GM18861 (cell line): Measurements from ENCODE around the gene STARD3.

Experiments used
- ATAC-seq: cut with Tn5 transposase; IDR thresholded peaks from one replicate; pipeline ENCODE4 v1.9.1; 2021; ENCODE audit not compliant: unreplicated experiment

Gene STARD3

DNA sequence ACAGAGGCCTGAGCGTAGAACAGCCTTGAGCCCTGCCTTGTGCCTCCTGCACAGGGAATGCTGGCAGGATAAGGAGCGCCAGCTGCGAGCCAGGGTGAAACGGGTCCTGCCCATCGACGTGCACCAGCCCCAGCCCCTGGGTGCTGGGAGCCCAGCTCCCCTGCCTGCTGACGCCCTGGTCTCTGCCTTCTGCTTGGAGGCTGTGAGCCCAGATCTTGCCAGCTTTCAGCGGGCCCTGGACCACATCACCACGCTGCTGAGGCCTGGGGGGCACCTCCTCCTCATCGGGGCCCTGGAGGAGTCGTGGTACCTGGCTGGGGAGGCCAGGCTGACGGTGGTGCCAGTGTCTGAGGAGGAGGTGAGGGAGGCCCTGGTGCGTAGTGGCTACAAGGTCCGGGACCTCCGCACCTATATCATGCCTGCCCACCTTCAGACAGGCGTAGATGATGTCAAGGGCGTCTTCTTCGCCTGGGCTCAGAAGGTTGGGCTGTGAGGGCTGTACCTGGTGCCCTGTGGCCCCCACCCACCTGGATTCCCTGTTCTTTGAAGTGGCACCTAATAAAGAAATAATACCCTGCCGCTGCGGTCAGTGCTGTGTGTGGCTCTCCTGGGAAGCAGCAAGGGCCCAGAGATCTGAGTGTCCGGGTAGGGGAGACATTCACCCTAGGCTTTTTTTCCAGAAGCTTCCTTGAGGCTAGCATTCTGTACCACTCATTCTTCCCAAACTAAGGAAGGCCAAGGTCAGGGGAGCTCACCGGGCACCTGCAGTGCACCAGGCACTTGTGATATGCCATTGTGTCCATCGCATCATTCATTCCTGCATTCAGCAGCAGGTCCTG, 33.2 kb downstream of the STARD3 start:
- no peak for ATAC-seq

DNA sequence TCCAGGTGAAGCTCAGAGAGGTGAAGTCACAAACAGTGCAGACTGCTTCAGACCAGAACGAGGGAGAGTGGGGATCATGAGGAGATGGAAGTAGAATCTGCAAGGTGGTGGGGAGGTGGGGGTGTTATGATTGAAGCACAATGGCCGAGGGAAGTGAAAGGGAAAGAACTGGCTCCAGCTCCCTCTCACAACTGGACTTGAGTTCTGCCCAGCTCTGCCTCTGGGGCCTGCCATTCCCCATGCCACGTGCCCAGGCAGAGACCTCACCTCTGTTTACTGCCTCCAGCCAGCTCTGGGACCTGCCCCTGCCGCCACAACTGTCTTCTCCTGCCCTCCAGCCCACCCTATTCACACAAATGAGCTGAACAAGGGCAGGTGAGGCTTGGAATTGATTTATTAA, 33.8 kb downstream of the STARD3 start:
- no peak for ATAC-seq

DNA sequence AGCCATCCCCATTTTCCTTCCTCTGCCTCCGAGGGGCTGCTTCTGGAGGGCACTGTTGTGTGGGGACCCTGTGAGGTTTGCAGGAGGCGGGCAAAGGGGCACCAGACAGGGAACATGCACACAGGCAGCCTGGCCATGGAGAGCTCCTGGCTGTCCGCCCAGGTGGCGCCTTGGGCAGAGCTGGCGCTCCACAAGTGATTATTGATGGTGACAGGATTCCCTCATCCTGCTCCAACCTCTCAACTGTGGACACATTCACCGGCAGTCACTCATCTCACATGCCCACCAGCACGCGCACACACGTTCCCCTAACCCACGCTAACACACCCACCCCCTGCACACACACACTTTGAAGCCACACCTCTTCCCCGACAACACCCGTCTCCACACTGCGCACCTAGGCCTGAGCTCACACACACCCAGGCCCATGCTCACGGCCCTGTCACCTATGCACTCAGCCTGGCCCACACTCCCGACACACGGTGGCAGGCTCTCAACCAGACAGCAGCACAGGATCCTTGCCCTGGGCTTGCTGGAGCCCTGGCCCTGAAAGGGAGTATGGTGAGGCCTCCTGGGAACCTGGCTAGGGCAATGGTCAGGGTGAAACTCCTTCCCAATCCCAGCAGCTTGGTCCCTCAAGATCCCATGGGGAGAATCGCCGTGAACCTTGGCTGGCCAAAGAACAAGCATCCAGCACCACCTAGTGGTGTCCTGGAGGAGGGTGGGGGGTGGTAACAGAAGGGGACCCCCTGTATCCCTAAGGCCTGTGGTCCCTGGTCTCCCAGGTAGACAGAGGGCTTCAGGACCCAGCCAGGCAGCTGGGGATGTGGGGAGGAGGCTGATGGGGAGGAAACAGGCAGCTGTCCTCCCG, 34.9 kb downstream of the STARD3 start:
- ATAC-seq = no peak

DNA sequence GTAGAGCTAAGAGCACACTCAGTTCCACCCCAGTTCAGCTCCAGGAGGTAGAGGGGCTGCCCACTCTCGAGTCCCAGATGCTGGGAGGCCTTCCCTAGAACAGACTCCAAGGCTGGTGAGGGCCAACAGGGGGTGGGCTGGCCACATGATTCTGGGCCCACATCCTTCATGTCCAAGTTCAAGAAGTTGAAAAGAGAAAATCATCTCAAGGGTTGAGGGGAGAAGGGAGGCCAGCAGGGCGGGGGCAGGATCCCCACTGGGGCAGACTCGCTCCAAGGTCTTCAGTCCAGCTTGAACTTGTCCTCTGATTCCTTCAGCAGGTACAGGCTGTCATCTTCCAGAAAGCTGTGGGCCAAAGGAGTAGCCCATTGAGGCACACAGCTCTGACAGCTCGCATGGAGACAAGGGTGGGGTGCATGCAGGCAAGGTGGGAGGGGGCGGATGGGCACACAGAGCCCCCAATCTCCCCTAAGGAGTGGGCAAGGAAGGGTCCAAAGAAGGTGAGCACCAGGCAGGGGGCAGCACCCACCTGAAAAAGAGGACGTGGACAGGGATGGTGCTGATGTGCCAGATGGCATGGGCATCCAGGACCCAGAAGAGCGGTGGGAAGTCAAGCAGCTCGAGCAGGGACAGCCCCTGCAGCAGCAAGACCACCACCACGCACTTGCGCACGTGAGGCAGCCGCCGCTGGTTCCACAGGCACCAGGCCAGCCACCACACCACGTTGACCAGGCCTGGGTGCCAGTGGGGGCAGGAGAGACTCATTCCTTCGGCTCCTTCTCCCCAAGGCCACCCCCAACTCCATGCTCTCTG, 35.8 kb downstream of the STARD3 start:
- no peak for ATAC-seq

DNA sequence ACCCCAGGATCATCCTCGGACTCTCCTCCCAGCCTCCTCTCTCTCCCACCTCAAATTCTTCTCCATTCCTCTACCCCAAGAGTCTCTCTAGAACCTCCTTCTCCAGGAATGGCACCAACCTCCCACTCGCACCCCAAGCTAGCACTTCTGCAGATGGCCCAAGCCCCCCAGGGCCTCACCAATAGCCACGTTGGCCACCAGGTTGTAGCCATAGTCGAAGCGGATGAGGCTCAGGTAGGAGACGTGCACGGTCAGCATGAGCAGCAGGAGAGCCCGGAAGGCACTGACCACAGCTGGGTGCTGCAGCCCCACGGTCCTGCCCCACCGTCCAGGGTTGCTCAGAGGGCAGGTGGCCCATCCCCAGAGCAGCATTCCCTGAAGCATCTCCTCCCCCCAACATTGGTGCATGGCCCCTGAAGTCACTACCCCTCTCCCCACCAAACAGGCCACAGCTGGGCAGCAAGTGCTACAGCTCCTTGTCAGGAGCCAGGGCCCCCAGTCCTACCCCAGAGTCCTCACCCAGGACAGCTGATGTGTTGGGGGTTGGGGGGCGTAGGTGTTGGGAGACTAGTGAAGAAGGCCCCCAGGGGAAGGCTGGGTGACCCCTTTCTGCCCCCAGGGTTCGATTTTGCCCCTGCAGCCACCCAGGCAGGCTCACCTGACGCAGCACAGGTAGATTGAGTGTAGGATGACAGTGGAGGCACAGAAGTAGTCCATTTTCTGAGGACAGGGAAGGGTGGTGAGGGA, 36.6 kb downstream of the STARD3 start:
- ATAC-seq = no peak

DNA sequence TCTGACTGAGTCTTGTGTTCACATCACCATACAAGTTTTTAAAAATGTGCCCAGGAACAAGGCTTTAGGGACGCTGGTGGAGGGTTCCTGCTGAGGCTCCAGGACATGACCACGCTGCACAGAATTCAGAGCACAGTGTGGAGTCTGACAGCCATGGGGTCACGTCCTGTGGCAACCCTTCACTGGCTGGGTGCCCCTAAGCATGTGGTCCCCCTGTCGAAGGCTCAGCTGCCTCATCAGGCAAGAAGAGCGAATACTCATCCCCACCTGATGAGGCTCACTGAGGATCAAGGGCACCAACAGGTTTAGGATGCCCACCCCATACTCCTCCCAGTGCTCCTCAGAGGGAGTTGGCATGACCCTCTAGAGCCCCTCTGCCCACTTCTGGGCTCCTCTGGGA, 37.2 kb downstream of the STARD3 start:
- ATAC-seq = no peak

DNA sequence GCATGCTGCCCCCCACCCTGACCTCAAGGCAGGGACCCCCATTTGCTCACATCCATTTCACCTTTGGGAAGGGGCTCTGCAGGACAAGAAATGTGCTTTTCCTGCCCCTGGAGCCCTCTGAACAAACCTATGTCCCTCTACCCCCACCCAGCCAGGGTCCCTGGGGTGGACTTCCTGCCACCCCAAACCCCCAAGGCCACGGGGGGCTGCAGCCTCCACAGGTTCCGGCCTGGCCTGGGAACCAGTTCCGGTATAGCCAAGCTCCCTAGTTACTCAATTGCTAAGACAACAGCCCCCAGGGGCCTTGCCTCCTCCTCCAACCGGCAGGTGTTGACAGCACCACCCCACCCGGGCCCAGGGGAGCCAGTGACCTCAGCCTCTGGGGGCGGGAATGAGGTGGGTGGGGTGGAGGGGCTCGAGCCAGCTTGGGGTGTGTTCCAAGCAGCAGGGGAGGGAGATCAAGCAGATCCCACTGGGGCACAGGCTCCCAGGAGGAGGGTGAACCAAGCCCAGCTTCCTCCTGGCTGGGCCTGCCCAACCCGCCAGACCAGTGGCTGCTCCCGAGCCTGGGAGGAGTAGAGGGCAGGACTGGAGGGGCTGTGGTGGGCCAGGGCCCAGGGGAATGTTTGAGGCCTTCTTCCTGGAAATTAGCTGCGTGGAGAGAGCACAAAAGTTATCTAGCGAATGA, 37.9 kb downstream of the STARD3 start:
- ATAC-seq = no peak

DNA sequence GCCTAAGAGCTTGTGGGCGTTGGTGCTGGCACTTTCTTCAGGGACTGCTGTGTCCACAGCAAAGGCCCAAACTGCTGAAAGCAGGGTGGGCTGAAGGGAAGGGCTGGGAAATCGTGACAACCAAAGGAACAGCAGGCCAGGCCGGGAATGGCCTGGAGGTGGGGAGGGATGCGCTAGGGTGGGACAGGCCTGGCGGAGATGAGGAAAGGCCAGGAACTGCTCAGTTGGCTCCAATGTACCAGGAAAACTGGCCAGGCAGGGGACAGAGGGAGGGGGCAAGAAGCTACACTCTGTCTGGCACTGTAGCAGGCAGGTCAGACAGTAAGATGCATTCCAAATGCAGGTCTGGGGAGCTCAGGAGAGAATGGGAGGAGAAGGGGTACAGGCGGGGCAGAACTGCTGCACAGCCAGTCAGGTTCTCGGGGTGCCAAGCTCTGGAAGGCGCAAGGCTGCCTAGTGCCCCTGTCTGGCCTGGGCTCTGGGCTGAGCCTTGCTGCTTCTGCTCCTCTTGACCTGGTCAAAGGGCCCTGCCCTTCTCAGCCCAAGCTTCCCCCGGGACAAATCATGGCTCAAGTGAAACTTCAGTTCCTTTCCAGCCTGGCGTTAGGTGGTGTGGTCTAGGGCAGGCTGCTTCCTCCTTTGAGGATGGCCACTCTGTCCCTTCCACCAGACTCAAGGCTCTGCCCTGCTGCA, 38.6 kb downstream of the STARD3 start:
- ATAC-seq = no peak

DNA sequence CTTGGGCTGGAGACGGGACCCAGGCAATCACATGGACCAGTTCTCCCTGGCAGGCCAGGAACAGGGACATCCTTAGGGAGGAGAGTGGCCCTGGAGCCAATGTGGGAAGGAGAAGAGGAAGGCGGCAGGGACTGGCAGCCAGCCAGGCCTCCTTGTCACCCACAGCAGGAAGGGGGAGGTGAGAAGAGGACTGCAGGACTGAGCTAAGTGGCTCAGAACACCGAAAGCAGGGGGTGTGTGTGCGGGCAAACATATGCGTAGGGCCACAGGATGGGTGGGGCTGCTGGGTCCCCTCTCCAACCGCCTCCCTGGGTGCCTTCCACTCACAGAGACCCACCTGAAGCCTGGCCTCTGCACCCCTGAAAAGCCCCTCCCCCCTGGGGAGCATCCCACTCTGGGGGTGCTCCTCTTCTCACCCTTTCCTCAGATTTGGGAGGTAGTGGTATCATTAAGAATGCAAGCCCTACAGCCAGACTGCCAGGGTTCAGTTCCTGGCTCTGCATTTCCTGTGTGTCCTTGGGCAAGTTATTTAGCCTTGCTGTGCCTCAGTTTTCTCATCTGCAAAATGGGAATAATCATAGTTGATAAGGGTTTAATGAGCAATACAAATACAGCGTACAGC, 39.4 kb downstream of the STARD3 start:
- no peak for ATAC-seq

DNA sequence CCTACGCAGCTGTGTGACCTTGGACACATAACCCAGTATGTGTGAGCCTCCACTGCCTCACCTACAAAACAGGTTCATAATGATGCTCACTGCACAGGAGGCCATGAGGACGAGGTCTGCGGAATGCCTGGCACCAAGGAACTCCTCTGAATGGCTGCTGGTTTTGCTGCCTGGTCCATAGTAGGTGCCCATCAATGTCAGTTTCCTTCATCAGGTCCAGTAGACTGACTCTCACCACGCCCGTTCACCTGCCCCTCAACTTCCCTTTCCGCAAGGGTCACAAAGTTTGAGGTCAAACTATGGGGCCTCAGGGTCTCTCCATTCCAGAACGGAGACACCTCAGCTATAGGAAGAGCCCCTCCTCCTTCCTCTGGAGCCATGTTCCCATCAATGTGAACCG, 40.1 kb downstream of the STARD3 start:
- no peak for ATAC-seq

DNA sequence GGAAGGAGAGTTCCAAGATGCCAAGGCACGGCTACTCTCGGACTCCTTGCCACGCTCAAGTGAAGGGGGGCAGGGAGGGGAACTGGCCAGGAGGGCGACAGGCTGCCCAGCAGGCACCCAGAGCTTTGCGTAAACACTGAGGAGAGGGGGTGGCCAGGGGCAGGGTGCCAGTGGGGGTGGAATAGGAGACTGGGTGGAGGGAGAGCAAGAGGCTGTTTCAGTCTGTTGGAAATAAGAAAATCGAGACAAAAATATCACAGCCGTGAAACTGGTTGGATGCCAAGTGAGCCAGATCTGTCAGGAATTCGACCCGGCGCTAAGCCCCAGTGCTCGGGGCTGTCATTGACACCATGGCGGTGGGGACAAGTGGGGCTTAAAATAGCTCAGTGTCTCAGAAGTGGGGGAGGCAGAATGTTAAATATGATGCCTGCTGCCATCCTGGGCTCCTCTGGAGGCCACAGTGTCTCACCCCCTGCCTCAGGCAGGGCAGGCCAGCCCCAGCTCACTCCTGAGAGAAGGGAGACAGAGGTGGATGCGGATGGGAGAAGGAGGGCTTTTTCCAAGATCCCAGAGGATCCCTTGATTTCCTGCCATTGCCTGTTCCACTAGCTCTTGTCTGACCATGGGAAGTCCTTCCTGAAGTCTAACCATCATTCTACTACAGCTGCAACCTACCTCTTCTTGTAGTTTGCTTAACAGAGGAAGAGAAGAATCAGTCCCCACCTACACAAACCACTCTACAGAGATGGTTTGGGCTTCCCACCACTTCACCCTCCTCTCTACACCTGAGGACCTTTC, 40.8 kb downstream of the STARD3 start:
- no peak for ATAC-seq

DNA sequence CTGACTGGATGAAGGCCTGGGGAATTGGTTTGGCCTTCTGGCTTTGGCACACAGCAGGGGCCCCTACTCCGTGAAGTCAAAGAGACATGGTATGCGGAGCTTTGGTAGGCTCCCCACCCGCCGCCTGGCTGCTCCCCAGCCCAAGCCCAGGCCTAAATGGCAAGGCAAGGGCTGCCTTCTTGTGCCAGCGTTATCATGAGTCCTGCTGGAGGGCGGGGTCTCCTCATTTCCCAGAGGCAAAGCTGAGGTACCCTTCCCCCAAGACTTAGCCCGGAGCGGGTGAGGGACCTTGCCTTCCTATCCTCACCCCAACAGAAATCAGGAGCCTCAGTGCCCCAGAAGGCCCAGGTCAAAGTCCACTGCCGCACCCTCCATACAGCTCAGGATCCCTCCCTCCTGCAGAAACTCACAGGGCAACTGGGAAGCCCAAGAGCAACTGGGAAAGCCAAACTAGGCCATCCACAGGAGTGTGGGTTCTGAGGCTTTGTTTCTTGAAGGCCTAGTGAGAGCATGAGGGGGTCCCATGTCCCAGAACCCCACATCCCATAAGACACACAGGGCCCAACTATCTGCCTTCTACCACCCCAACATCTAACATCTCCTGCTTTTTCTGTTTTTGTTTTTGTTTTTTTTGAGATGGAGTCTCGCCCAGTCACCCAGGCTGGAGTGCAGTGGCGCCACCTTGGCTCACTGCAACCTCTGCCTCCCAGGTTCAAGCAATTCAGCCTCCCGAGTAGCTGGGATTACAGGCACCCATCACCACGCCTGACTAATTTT, 41.6 kb downstream of the STARD3 start:
- no peak for ATAC-seq

DNA sequence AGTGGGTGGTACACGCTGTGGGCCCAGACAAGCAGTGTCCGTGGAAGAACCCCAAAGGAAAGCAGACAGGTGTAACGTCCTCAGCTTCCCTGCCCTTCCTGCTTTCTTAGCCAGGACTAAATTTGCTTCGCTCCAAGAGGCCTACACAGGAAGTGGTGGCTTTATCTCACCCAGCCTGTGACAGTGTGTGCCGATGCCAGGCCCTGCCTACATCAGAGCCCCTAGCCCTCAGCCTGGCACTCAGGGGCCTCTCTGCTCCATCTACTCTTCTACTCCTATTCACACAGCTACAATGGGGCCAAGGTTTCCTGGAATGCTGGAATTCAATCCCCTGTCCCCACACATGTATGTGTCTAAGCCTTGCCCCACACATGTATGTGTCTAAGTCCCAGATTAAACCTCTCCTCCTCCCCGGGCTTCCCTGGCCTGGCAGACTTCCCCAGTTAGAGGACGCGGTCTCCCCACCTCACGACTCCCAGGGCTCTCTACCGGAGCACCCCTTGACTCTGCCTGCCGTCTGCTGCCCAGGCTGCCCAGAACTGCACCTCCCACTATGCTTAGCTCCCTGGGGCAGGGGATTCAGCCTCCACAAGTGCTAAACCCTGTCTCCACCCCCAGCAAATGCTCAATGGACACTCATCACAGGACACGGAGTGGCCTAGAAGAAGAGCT, 42.7 kb downstream of the STARD3 start:
- no peak for ATAC-seq

DNA sequence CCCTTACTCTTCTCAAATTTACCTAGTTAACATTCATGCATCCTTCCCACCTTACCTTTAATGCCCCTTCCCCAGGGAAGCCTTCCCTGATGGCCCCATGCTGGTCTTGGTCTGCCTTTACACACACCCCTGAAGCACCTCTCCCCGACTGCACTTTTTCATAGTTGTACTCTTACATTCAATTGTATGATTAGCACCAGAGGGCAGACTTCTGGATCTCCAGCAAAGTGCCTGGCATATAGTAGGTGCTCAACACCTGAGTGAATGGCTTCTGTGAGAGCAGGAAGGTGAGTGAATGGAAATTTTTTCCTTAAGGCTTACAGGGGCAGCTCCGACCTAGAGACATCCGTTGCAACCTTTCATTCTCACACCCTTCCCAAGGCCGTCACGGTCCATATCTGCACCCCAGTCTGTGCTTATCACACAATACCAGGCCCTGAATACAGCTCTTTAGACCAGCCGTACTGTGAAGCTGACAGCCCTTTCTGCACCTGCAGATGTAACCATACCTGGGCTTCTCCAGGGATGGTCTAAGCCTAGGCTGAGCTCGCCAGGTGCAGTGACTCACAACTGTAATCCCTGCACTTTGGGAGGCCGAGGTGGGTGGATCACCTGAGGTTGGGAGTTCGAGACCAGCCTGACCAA, 46.5 kb downstream of the STARD3 start:
- no peak for ATAC-seq

DNA sequence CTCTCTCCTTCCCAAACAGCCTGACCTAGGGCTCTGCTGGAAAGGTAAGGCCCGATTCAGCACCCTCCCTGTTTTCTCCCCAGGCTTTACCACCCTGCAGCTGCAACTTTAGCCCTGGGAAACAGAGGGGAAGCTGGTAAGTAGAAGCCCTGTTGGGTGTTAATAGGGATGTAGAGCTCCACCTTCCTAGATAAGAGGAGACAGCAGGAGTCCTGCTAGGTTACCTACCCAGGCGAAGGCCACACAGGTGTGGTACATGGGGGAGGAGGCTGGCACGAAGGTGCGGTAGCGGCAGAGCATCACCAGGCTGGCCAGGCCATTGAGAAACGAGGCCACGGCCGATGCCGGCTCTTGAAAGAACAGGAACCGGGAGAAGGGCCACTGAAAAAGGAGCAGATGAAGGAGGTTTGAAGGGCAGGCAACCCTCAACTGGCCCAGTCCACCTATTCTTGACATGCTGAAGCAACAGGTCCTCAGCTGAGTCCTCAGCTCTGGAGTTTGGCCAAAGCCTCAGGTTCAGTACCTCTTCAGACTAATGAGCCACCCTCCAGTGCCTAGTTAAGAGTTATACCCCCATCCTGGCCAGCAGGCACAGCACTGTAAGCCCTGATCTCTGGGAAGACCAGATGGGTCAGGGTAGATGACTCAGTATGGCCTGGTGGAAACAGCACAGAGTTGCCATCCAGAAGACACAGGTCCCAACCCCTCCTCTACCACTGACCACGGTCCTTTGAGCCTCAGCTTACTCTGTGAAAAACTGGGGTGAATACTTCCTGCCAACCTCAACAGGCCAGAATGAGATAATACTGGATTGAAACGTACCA, 47.6 kb downstream of the STARD3 start:
- no peak for ATAC-seq
